ENCODE measurements around the gene CATSPER3. TPM values are rescaled to one million over a fixed set of nuclear protein-coding genes. Genes with fewer than 3 reads are reported as not detected.

CATSPER3 gene
- total RNA-seq, 1 donor, result 0.36 TPM

GRCh38 chr5:135028791-135029476 lies 61.2 kb downstream of the CATSPER3 start:
- Histone ChIP-seq H2AFZ (ENCODE audit: low read length) (no peak overlapping the region), H3K79me2 (ENCODE audit: insufficient read depth, low read length) (peaks cover 79% of the 10 kb centered on the region), H3K4me1 (ENCODE audit: insufficient read depth, low read length) (peaks cover 3% of the 10 kb centered on the region), H3K9me3 (ENCODE audit: low read depth, low read length) (no peaks in the 10 kb centered on the region), H3K4me3 (ENCODE audit: insufficient read depth, low read length) (no peak overlapping the region), H3K27me3 (ENCODE audit: insufficient read depth, low read length) (no peaks in the 10 kb centered on the region), H3K36me3 (ENCODE audit: insufficient read depth, low read length) (peaks cover 13% of the 10 kb centered on the region), H4K20me1 (ENCODE audit: insufficient read depth, low read length) (no peaks in the 10 kb centered on the region), H3K4me2 (ENCODE audit: insufficient read depth, low read length) (no peak overlapping the region), H3K27ac (ENCODE audit: low read depth, low read length) (no peak overlapping the region)
- no peak for TF ChIP-seq CTCF (IDR thresholded peaks at IDR 0.05; ENCODE audit: extremely low read depth, low read depth, low read length)
- no peak for DNase-seq (ENCODE audit: insufficient read length, low spot score, missing footprints)

- H3K4me3 ChIP-seq (ENCODE audit: insufficient read depth, low read length), result no peak overlapping the region
- H3K9me3 ChIP-seq (ENCODE audit: low read depth, low read length), result no peaks in the 10 kb centered on the region
- DNase-seq (ENCODE audit: insufficient read length, low spot score, missing footprints), result no peak
- H3K4me2 ChIP-seq (ENCODE audit: insufficient read depth, low read length), result no peak overlapping the region
- H3K27me3 ChIP-seq (ENCODE audit: insufficient read depth, low read length), result no peaks in the 10 kb centered on the region
- no peak overlapping the region for H3K27ac ChIP-seq (ENCODE audit: low read depth, low read length)
- no peak overlapping the region for H2AFZ ChIP-seq (ENCODE audit: low read length)
- no peak for TF ChIP-seq CTCF (IDR thresholded peaks at IDR 0.05; ENCODE audit: extremely low read depth, low read depth, low read length)
- H3K79me2 ChIP-seq (ENCODE audit: insufficient read depth, low read length), result peaks cover 79% of the 10 kb centered on the region
- H4K20me1 ChIP-seq (ENCODE audit: insufficient read depth, low read length), result no peaks in the 10 kb centered on the region
- peaks cover 5% of the 10 kb centered on the region for H3K4me1 ChIP-seq (ENCODE audit: insufficient read depth, low read length)
- H3K36me3 ChIP-seq (ENCODE audit: insufficient read depth, low read length), result peaks cover 13% of the 10 kb centered on the region
Measured at GRCh38 chr5:135029477-135030122, 61.9 kb downstream of the CATSPER3 start.

- Histone ChIP-seq H3K27me3 (ENCODE audit: insufficient read depth, low read length) (no peaks in the 10 kb centered on the region), H2AFZ (ENCODE audit: low read length) (peak overlapping the region; percentile 85), H3K36me3 (ENCODE audit: insufficient read depth, low read length) (peaks cover 13% of the 10 kb centered on the region), H3K27ac (ENCODE audit: low read depth, low read length) (peak overlapping the region; percentile 88), H3K4me3 (ENCODE audit: insufficient read depth, low read length) (peak overlapping the region; percentile 93), H3K4me2 (ENCODE audit: insufficient read depth, low read length) (peak overlapping the region; percentile 85), H3K9me3 (ENCODE audit: low read depth, low read length) (no peaks in the 10 kb centered on the region), H4K20me1 (ENCODE audit: insufficient read depth, low read length) (no peaks in the 10 kb centered on the region), H3K4me1 (ENCODE audit: insufficient read depth, low read length) (peaks cover 9% of the 10 kb centered on the region), H3K79me2 (ENCODE audit: insufficient read depth, low read length) (peaks cover 79% of the 10 kb centered on the region)
- DNase-seq (ENCODE audit: insufficient read length, low spot score, missing footprints), result peak; percentile 99
- TF ChIP-seq CTCF (IDR thresholded peaks at IDR 0.05; ENCODE audit: extremely low read depth, low read depth, low read length), result no peak
Measured at GRCh38 chr5:135030123-135030955, 62.6 kb downstream of the CATSPER3 start.
